ENCODE results near the gene UBXN4.
"Not testable (repeated sequence)": the region's sequence is repeated elsewhere in the genome, so short reads cannot be mapped to it uniquely, and the experiment has no call there.

DNA sequence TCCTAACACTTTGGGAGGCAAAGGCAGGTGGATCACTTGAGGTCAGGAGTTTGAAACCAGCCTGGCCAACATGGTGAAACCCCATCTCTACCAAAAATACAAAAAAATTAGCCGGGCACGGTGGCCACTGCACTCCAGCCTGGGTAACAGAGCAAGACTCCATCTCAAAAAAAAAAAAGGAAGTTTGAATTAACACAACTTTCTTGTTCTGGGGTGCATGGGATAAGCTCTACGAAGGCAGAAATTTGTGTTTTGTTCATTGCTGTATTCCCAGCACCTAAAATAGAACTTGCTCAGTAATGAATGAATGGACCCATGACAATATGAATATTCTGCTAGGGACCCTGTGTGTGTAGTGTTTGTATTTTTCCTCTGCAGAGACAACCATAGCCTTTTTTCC lies 66.2 kb downstream of the UBXN4 start:
- TF ChIP-seq, protein P1, sequence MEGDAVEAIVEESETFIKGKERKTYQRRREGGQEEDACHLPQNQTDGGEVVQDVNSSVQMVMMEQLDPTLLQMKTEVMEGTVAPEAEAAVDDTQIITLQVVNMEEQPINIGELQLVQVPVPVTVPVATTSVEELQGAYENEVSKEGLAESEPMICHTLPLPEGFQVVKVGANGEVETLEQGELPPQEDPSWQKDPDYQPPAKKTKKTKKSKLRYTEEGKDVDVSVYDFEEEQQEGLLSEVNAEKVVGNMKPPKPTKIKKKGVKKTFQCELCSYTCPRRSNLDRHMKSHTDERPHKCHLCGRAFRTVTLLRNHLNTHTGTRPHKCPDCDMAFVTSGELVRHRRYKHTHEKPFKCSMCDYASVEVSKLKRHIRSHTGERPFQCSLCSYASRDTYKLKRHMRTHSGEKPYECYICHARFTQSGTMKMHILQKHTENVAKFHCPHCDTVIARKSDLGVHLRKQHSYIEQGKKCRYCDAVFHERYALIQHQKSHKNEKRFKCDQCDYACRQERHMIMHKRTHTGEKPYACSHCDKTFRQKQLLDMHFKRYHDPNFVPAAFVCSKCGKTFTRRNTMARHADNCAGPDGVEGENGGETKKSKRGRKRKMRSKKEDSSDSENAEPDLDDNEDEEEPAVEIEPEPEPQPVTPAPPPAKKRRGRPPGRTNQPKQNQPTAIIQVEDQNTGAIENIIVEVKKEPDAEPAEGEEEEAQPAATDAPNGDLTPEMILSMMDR (IDR thresholded peaks at IDR 0.05): not testable (repeated sequence)
- TF ChIP-seq SIN3A (IDR thresholded peaks at IDR 0.05; ENCODE audit: borderline replicate concordance, insufficient read depth, low read depth, low read length); POLR2AphosphoS5 (IDR thresholded peaks at IDR 0.05; ENCODE audit: low read depth, low read length): not testable (repeated sequence)

Data from Panc1 (cell line).